SIG-M5 (cell line): Measurements from ENCODE around the gene TPCN1.

Experiments used
- DNase-seq: peaks from one replicate; lab custom pipeline; 2025; lab: John Stamatoyannopoulos, UW

TPCN1 gene

DNA sequence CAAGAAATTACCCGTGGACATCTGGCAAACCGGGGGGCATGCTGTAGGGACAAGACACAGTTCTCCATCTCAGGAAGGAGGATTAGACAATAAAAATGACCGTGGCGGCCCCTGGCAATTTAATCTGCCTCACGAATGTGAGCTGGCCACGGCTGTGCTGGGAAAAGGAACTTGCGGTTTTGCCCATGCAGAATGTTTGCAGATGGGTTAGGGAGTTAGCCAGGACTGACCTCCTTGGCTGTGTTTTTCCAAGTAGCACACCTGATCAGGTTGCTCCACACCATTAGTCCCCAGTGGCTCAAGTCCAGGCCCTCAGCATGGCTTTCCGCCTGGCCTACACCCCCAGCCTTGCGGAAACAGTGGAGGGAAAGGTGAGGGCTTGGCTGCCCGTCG, 20.8 kb downstream of the TPCN1 start:
- no peak for DNase-seq

DNA sequence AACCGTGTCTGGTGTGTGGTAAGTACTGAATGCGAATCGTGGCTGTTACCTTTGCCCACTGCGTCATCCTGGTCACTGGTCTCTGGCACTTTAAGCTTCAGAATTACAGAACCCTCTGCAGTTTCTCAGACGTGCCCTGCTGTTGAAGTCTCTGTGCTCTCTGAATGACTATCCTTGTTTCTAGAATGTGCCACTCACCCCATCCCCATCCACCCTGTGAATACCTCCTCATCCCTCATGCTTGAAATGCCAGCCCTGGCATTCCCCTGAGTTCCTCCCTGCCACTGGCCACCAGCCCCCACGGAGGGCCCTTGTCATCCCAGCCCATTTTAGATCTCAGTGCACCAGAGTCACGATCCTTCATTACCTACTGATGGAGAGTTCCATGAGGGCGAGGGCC, 21.3 kb downstream of the TPCN1 start:
- DNase-seq: no peak

DNA sequence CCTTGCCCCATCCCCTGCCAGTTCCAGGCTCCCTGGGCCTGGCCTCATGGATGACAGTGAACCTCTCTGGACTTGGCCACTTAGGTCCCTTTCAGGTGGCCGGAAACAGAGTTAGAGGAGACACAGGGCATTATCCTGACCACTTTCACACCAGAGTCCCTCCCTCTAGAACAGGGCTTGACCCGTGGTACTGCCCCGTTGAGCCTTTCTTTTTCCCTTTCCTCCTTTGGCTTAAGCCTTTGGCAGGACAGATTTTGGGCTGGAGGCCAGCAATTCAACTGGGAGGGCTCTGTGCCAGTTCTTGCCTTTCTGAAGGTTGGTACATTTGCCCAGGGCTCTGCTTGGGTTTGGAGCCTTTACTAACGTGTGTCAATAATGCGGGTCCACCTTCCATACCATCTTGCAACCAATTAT, 22.8 kb downstream of the TPCN1 start:
- DNase-seq: no peak

DNA sequence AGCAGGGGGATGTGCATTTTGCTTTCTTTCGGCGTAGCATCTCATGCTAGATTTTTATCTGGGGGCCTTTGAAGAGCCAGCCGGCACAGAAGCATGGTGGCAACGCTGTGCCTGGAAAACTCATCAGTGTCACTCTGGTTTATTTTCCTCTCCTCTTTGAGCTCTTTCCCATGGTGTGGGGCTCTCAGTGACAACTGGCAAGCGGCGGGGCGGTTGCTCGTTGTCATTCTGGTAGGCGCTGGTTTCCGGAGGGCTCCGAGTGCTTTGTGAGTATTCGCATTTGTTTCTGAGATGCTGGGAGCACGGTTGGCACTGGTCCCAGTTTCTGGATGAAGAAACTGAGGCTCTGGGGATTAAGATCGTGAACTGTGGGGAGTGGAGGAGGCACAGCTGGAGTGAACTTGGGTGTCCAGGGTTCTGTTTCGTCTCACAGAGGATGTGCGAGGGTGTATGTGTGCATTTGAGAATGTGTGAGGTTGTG, 23.3 kb downstream of the TPCN1 start:
- no peak for DNase-seq

DNA sequence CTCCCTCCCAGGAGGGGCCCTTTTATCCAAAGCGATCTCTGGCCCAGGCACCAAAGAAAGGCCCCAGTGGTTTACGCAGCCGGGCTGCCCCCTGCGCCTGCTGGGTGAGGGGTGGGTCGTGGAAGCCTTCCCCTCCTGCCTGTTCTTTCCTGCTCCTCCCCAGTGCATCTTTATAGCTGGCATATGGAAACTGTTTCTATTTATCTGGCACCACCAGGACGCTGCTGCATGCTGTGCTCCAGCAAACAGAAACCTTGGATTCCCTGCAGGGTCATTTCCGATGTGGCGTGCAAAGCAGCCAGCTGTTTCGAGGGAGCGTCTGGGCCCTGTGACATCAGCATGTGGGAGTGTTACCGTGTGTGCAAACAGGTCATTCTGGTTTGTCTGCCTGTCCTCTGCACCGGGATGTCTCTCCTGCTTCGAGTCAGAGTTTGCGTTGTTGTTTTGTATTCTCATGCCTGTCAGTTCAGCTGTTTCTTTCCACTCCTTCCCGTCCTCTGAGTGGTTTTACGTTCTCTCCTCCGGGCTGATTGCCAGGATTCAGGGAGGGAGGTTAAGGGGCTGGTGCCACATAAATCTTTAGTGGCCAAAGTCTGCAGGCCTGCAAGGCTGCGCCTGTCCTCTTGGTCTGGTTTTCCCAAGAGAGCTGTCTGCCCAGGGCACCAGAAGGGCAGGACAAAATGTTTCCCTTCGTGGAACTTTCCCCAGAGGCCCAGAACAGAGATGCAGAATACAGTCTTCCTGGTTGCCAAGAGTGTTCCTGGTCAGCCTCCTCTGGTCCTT, 24.6 kb downstream of the TPCN1 start:
- DNase-seq: no peak

DNA sequence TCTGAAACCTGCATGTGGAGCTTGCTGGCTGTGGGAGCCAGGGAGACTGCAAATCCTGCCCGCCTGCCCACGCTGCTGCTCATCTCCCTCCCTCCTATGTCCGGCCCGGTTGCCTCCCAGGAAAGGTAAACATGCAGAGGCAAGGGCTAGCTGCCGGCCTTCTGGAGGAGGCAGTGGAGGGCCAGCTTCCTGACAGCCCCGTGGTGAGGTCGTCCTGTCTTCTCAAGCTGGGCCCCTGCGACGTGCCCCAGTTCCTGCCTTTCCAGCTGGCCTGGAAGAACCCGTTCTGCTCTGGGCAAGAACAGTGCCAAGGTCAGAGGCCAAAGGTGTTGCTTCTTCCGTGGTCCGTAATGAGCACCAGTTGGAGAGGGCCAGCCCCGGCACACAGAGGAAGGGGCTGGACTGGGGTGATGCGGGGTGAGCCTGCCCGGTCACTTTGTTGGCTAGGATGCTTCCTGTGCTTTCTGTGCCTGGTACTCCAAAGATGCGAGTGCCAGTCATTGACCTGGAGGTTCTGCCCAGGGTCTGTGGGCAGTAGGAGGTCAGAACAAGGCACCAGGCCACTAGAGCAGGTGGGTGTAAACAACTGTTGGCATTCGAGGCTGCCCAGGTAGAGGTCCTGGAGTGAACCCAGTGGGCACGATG, 25.3 kb downstream of the TPCN1 start:
- no peak for DNase-seq

DNA sequence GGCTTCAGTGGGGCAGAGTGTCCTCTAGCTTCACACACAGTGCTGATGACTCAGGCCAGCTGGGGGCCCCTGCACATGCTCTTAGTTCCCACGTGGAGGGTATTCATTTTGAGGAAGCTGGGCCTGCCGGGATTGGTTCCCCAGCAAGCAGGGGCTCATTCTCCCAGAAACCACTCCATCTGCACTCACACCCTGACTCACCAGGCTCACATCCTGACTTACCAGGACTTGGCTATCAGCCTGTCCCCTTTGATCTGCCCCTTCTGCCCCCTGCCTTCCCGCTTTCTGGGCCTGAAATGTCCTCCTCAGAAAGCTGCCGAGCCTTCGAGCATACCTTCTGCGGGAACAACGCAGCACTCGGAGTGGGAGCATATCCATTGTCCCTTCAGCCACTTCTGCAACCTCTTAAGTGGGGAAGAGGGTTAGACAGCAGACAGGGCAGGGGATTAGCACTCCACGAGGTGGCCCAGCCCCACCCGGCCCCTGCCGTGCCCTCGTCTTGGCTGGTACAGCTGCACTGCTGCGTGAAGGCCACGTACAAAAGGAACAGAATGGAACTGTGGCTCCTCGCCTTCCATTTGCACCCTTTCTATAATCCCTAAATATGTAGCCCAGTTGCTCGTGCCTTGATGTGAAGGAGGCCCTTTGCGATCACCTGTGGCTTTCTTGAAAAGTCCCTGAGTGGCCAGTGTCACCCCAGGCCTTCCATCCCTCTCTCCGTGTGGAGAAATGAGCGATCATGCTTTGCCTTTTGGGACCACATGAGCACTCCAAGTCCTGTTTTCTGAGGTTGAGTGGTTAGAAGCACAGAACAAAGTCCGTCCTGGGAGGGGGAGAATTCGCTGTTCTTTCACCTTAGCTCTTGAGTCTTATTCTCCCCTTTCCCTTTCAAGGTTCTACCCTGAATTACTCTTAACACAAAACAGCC, 26.1 kb downstream of the TPCN1 start:
- peak; percentile 18 for DNase-seq

DNA sequence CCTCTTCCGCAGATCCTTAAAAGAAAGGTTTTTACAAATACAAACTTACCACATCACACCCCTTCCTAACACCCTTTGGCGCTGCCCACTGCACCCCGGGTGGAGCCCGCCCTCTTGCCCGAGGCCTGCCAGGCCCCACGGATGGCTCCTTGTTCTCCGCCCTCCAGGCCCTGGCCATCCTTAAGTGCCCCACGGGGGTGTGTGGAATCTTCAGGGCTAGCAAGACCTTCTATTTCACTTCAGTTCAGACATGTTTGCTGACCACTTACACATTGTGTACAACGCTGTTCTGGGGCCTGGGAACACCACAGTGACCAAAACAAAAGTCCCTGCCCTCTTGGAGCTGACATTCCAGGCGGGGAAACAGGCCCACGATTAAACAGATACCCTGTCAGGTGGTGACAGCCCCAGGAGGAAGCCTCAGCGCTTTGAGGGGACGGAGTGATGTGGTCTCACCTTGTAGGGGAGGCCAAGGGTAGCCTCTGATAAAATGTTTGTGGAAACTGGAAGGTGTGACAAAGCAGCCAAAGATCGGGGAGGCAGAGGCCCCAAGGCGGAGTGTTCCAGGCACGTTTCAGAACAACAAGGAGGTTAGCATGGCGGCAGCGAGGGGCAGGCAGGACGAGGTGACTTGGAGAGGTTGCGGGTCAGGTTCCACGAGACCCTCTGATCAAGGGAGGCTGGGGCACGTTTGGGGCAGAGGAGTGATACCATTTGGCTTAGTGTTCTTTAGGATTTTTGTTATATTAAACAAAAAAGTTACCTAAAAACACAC, 27.0 kb downstream of the TPCN1 start:
- DNase-seq: no peak

DNA sequence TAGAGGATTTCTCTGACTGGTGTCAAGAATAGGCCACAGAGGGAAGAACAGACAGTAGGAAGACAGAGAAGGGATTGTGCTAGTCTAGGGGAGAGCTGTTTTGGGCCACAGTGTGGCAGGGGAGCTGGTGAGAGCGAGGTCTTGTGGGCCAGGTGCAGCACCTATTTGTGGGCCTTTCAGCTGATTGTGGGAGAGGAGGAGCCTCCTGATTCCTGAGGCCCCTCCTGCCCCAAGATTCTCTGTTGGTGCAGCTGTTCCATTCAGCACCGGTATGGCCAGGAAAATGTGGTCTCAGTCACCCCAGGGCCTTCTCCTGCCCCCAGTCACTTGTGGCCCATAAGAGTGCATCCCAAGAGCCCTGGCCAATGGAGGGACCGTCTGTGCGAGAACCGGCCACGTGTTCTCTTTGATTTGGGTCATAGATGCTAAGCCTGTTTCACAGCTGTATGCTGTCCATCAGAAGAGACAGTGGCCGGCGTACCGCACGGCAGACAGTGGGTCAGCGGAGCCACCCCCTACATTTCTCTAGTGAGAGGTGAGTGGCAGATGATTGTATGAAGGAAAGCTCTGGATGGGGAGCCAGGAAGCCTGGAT, 27.7 kb downstream of the TPCN1 start:
- no peak for DNase-seq

DNA sequence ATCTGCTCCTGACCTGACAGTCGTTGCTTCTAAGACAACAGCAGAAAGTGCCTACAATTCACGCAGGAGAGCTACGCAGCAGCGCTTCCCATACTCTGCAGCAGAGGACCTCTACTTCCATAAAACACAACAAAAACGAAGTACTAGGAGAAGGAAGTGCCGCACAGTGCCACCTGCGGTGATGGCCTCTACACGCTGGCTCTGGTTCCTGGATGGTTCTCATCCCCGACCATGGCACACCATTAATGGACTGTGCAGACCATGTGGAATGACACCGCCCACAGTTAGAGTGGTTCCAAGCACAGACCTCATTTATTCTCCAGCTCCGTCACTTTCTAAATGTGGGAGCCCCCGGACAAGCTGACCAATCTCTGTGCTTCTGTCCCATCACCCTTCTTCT, 28.3 kb downstream of the TPCN1 start:
- no peak for DNase-seq

DNA sequence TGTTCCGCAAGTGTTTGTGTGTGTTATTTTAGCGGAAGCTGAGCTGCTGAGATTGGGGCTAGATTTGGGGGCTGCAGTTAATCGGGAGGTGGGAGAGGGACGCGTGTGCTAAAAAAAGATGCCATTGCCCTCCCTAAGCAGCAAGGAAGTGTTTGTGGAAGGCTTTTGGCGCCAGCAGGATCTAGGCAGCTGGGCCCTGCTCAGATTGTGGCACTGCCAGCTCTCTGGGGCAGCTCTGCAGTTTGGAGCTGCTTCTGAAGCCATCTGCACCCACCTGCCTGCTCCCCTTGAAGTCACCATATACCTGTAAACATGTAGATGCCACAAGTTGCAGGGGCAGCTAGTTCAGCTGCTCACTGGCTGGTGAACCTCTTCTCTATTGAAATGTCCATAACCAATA, 28.8 kb downstream of the TPCN1 start:
- DNase-seq: no peak

DNA sequence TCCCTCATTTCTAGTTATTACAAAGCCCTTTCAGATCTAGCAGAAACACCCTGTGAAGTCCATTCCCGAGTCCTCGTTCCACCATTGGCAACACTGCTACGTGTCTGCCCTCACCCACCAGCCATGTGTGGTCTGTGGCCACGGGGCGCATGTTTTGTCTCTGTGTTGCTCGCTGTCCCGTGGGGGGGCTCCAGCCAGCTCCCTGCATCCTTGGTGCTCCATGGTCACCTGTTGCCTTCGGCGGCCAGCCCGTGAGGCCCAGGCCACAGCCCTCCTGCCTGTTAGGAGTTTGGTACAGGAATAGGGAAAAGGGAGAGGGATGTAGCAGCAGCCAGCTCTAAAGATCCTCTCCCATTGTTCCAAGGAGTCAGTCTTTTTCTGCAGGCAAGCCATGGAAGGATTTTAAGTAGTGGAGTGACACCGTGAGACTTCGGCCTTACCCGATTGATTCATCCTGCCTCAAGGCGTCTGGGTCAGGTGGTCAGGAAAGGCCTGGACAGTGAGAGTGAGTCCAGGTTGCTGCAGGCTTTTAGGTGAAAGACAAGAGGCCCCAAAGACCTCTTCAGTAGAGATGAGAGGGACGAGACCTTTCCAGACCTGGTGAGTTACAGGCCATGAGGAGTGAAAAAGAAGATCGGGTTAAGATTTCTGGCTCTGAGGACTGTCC, 30.3 kb downstream of the TPCN1 start:
- no peak for DNase-seq

DNA sequence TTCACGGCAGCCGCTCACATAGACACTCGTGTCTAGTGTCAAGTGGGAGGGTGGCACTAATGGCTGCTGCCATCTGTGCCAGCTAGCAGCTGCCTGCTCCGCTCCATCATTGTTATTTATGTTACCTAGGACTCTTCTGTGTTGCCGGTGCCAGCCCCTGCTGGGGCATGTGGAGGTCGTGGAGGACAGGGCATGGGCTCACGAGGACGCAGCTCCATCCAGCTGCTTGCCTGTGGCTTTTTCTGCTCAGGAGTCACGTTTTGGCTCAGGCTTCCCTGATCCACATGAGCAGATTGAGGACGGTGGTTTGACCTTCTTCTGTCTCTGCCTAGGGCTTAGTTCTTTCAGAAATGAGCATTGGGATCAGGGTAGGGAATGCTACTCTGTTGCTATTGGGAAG, 31.2 kb downstream of the TPCN1 start:
- no peak for DNase-seq

DNA sequence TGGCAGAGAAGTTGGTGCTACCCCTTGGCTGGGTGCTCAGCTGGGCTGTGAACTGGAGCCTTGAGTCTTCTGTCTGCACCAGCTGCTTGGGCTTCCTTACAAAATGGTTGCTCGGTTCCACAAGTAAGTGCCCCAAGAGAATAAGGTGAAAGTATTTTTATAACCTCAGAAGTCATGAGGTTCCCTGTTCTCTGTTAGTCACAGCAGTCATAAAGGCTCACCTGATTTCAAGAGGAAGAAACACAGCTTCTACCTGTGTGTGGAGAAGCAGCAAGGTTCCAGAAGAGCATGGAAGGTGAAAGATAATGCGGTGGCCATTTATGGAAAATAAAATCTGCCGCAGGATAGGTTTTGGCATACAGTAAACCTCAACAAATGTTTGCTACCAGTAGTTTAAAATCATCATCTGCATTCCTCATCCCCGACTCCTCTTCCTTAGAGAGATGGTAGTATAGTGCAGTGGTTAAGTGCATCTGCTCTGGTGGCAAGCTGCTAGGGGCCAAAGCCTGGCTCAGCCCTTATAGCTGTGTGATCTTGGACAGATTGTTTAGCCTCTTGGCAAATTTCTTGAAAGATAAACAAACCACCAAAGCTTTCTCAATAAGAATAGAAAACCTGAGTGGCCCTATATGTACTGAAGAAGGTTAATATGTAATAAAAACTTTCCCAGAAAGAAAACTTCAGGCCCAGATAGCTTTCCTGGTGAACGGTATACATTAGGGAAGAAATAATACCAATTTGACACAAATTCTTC, 32.4 kb downstream of the TPCN1 start:
- no peak for DNase-seq

DNA sequence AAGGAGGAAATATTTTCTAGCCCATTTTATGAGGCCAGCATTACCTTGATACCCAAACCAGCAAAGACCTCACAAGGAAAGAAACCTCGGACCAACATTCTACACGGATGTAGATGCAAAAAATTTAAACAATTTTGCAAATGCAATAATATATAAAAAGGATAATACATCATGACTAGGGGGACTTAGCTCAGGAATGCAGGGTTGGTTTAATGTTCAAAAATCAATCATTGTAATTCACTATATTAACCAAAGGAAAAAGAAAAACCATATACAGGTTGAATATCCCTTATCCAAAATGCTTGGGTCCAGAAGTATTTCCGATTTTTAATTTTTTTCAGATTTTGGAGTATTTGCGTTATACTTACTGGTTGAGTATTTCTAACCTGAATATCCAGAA, 33.0 kb downstream of the TPCN1 start:
- DNase-seq: no peak

DNA sequence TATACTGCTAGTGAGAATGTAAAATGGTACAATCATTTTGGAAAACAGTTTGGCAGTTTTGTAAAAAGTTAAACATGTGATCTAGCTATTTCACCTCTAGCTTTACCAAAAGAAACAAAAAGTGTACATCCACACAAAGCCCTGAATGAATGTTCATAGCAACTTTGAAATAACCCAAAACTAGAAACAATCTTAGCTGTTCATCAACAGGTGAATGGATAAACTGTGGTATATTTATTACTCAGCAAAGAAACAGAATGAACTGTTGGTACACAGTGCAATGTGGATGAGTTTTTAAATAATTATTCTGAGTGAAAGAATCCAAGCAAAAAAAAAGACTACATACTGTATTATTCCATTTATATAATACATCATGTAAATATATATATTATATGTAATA, 36.3 kb downstream of the TPCN1 start:
- no peak for DNase-seq

DNA sequence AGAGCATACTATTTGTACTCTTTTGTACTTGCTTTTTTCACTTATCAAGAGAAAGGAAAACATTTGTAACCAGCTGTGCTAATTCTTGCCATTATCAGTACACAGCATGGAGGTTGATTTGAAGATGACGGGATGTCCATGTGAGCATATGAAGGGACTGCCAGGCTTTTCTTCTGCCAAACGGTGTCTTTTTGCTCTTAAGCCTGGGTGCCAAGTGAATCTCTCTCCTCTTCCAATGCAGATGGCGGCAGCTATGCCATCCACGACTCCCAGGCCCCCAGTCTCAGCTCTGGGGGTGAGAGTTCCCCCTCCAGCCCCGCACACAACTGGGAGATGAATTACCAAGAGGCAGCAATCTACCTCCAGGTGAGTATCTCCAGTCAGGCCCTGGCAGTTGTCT, 38.9 kb downstream of the TPCN1 start:
- no peak for DNase-seq

DNA sequence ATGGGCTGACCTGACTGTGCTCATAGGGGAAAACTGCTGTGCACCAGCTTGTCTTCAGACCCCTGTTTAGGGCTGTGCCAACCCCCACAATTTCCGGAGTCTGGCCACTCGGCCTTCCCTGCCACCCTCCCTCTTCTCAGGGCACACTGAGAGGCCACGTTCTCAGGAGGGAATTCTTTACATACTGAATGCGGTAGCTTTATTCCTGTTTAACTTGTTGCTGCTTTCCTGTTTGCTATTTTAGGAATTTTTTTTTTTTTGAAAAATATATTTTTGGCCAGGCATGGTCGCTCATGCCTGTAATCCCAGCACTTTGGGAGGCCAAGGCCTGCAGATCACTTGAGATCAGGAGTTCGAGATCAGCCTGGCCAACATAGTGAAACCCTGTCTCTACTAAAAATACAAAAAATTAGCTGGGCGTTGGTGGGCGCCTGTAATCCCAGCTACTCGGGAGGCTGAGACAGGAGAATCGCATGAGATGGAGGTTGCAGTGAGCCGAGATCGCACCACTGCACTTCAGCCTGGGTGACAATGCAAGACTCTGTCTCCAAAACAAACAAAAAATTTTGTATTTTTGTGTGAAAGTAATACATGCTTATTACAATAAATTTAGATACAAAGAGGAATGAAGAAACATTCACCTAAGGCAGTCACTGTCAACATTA, 39.5 kb downstream of the TPCN1 start:
- DNase-seq: no peak

DNA sequence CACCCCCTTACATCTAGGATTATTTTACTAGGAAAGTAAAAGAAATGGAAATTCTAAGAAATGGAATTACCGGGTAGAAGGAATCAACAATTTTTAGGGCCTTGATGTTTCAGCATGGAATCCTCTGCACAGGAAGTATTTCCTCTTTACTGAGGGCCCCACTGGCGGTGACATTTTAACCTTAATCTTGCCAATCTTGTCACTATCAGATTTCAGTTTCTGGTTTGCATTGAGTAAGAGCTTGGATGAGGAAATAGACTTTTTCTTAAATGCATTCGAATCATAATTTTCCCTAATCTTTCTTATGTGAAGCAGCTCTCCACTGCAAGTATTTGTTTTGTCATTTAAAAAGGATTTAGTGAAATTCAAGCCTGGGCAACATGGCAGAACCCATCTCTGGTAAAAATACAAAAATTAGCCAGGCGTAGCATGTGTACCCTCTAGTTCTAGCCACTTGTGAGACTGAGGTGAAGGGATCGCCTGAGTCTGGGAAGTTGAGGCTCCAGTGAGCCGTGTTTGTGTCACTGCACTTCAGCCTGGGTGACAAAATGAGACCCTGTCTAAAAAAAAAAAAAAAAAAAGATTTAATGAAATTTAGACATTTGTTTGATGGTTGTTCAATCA, 40.7 kb downstream of the TPCN1 start:
- DNase-seq: no peak
